HG03439 (cell line): Measurements from ENCODE around the gene FRYL.
"Not testable (repeated sequence)": the region's sequence is repeated elsewhere in the genome, so short reads cannot be mapped to it uniquely, and the experiment has no call there.

Experiments used
- ATAC-seq: cut with Tn5 transposase; IDR thresholded peaks from one replicate; pipeline ENCODE4 v1.9.1; 2021; ENCODE audit warnings: mild to moderate bottlenecking, moderate library complexity; ENCODE audit not compliant: unreplicated experiment

Gene FRYL

GRCh38 chr4:48704091-48704802, 75.8 kb downstream of the FRYL start:
- no peak for ATAC-seq

DNA sequence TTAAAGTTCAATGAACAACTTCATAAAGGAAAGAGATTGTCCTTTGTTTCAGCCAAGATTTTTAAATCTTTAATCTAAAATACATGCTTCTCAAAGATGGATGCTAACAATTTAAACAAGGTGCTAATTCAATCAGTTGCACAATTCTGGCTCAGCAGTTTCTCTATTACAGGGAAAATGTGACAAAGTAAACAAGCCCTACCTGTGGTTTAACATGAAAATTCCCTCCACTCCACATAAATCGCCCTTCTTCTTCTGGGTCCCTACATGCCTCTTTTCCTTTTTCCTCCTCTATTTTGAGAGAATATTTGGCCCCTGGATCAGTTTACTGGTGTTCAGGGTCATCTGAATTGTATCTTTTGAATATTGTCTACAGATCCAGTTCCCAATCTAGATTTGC, 80.6 kb downstream of the FRYL start:
- no peak for ATAC-seq

GRCh38 chr4:48698029-48698971, 81.8 kb downstream of the FRYL start:
- no peak for ATAC-seq

GRCh38 chr4:48697516-48697915, 82.6 kb downstream of the FRYL start:
- ATAC-seq, result not testable (repeated sequence)

DNA sequence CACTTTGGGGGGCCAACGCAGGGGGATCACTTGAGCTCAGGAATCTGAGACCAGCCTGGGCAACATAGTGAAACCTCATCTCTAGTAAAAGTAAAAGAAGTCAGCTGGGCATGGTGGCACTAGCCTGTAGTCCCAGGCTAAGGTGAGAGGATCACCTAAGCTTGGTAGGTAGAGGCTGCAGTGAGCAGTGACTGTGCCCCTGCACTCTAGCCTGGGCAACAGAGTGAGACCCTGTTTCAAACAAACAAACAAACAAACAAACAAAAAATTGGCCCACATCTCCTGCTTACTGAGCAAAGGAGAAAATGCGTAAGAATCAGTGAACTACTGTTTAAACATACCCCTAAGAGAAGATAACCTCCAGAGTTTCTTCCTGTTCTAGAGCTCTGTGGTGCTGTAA, 85.3 kb downstream of the FRYL start:
- ATAC-seq, result no peak

DNA sequence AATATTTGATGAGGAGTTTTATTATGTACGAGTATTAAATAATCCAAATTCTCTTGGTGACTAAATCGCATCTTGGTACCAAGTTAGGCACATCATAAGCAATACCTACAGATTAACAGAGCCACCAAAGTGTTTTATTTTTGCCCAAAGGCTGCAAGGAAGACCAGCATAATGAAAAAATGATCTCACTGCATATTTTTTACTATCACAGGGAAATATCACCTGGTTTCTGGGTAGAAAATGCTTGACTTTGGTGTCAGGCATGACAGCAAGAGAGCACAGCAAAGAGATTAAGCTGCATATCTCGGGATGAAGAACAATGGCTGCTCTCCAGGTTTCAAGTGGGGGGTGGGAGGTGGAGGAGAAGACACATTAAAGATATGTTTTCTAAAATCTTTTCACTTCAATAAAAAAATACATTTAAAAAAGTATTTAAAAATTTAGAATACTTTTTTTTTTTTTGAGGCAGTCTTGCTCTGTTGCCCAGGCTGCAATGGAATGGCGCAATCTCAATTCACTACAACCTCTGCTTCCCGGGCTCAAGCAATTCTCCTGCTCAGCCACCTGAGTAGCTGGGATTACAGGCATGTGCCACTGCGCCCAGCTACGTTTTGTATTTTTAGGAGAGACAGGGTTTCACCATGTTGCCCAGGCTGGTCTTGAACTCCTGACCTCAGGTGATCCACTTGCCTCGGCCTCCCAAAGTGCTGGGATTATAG, 86.1 kb downstream of the FRYL start:
- no peak for ATAC-seq

DNA sequence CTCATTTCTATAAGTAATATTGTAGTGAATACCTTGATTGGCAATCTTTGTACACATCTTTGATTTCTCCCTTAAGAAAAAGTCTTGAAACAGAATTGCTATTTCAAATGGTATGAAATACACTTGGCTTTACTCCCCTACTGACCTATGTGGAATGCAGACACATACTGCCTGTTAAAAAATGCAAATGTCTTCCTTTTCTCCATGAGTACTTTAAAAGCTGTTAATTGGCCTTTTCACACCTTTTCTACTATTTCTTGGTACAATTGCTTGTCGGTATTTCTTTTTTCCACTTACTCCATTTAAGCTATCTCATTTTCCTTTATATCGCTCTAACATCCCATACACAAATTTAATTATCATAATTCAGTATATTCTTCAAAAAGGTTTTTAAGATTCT, 87.2 kb downstream of the FRYL start:
- no peak for ATAC-seq

DNA sequence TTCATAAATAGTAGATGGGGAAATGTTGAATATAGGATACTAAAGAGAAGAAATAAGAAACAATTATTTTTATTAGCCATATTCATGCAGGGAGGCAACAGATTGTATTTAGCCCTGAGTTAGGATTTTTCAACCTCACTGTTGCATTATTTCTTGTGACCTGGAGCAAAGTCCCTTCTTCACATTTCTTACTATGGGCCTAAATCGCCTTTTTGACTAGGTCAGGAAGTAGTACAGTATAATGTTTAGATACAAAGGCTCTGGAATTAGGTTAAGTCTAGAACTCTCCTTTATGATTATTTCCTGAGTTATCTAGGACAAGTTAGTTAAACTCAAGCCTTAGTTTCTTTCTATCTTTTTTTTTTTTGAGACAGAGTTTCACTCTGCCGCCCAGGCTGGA, 88.0 kb downstream of the FRYL start:
- no peak for ATAC-seq

GRCh38 chr4:48688953-48689352, 91.1 kb downstream of the FRYL start:
- ATAC-seq, result no peak

DNA sequence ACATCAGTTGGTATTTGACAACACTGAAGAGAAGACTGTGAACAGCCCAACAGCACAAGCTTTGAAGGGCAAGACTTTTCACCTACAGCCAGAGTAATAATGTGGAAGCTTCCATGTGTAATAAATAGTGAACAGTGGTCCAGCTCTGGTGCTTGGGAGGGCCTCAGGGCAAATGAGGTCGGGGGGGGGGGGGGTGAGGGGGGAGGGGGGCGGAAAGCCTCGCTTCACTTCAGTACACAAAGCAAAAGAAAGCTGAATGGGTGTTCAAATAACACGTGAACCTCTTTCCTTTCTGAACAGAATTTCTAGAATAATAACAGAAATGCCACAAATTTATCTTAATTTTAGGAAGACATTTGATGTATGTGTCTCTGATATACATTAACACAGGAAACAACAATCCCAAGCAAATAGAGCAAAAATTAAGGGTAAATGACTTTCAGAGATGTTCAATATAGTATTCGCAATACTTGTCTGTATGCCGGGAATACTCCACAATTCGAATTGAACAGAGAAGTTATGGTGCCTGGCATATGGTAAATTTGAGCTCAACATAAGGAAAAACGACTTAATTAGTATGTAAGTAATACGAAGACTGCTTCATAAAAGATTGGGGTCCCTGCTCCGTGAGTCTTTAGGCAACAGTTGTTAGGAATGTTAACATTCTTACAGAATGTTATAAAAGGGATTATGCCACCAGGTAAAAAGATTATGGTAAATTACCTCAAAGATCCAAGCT, 92.6 kb downstream of the FRYL start:
- no peak for ATAC-seq

DNA sequence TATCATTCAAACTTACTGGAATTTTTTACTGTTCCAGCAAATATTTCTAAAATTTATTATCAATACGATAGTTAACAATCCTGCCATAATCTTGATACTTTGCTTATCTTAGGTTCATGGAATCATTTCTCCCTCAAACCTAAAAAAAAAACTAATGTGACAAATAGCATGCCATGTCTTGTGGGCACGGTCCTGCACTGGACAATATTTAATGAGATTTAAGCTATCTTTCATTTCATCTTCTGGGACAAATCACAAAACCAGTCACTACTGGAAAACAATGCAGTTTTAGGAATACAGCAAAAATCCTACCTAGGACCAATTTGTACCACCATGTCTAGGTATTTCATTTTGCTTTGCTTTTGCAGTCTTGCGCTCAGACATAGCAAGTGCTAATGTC, 93.7 kb downstream of the FRYL start:
- no peak for ATAC-seq

GRCh38 chr4:48683784-48684666, 96.1 kb downstream of the FRYL start:
- ATAC-seq, result no peak

- not testable (repeated sequence) for ATAC-seq
Measured at GRCh38 chr4:48682870-48683269, 97.2 kb downstream of the FRYL start.

DNA sequence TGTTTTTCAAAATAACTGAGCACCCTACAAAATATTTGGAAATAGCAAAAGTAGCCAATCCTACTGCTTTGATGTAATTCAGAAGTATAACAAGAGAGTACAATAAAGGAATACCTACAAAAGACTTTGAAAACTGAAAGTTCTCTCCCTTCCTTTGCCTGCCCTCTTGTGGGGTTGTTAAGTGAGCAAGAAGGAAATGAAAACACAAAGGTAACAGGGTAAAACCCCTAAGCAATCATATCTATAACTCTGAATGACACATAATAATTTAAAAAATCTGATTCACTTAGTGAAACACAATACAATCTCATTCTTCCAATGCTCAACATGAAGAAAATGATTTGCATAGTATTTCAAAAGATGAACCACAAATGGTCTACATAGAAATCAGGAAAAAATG, 98.2 kb downstream of the FRYL start:
- ATAC-seq, result peak; percentile 69

- ATAC-seq, result no peak
Measured at GRCh38 chr4:48680848-48681568, 99.1 kb downstream of the FRYL start.

DNA sequence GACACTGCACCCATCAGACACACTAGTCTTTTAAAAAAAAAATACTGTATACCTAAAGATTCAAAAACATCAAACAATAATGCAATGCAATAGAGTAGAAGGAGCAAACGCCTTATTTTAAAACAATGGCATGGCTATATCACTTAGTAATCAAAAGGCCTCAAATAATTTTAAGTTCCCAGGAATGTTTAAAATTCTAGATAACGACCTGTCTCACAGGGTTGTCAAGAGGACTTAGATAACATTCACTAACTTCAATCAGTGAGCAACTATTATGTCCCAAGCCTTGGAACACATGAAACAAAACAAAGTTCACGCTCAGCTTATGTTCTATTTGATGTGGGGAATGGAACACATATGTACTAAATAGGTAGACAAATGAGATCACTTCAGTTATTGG, 106.5 kb downstream of the FRYL start:
- ATAC-seq, result no peak

- ATAC-seq, result no peak
Measured at GRCh38 chr4:48670587-48670986, 109.5 kb downstream of the FRYL start.

DNA sequence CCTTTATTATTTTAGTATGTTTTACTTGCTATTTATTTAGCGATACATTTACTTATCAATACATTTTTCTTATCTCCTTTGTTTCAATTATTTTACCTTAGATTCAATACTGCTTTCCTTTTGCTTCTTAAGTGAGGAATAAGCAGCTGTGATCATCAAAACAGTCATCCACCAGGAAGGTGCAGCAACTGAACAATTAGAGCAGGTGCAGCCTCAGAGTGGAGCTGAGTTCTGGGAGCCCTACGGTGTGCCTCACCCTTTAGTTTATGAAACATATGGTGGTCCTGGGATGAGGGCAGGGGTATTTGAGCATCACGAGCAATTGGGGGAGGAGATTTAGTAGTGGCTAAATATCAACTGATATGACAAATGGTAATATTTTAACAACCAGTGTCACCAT, 111.0 kb downstream of the FRYL start:
- no peak for ATAC-seq
